ENCODE results near the gene OR7D4.
"Not testable (repeated sequence)": the region's sequence is repeated elsewhere in the genome, so short reads cannot be mapped to it uniquely, and the experiment has no call there.

Gene OR7D4

GRCh38 chr19:9219489-9219888, at the start of gene OR7D4:
OR7D4 (minus strand) TSS chr19:9219589; CDS start chr19:9214837, 4,752 bp downstream.
- no peak for DNase-seq (ENCODE audit: low read depth)

GRCh38 chr19:9251236-9251635, 31.8 kb upstream of the OR7D4 start:
- no peak for DNase-seq (ENCODE audit: low read depth)

DNA sequence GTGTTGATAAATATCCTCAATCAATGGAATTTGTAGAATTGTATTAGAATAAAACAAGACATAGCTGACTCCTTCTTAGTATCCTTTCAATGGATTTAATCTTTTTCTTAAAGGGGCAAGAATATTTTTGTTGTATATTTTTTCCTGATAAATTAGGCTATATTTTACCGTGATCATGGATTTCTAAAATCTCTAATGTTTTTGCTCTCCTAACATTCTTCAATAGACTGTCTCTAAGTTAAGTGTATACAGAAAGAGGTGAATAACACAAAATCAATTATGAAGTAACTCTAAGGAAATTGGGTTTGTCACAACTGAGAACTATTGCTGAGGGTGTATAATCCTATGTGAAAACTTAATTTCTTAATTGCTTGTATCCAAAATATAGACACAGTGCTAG, 31.2 kb upstream of the OR7D4 start, which contains the start of gene OR7E24:
TSS of gene OR7E24 (plus strand) at position 301 of the 400 bp plus-strand sequence. CDS start 114 bp downstream, outside the sequence.
- no peak for DNase-seq (ENCODE audit: low read depth)

GRCh38 chr19:9205501-9206113, 13.8 kb downstream of the OR7D4 start:
- DNase-seq (ENCODE audit: low read depth) = peak; percentile 38

DNA sequence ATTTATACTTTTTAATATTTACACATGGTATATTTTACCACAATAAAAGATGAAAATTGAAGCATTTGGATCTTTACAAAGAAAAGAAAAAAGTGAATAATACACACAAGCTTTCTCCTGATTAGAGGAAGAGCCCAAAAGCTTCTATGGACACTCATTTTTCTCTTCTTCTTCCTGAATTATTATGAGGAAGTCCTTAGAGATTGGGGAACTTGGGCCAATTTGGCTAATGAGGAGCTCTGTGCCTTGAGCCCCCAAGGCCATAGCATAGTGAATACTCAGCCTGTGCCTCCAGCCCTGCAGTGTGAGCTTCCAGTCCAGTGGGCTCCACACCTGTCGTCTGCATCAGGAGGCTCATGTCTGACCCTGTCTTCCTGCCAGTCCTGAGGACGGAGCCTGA, 21.3 kb downstream of the OR7D4 start:
- not testable (repeated sequence) for DNase-seq (ENCODE audit: low read depth)

DNA sequence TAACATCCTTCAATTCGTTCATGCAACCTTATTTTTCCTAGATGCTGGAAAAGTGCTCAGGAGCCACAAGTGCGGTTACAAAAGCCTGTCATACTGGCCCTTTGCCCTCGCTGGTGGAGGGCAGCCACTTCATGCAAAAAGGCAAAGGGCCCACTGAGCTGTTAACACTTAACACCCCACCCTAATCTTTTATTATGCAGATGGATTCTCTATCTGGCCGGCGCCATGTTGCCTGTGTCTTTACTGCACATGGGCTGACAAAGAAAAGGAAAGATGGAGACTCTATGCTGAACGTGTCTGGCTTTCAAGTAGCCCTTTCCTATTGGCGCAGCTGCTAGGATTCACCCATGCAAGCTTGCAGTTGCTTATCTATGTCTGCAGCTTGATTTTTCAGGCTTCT, 29.9 kb downstream of the OR7D4 start:
- no peak for DNase-seq (ENCODE audit: low read depth)

GRCh38 chr19:9187191-9187590, 32.2 kb downstream of the OR7D4 start:
- DNase-seq (ENCODE audit: low read depth) = no peak

DNA sequence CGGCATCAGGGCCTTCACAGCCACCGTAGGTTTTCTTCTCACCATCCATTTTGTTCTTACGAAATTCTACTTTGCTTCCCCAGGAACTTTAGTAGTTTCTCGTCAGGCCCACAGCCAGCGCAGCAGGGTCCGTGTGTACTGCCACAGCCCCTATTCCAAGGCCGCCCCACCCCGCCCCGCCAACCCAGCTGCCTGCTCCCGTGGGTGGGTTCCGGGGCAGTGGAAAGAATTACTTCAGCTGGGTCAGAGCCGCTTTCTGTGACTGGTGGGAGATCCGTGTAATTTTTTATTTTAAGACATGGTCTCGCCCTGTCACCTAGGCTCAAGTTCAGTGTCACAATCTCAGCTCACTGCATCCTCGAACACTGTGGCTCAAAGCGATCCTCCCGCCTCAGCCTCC, 36.4 kb downstream of the OR7D4 start:
- no peak for DNase-seq (ENCODE audit: low read depth)

DNA sequence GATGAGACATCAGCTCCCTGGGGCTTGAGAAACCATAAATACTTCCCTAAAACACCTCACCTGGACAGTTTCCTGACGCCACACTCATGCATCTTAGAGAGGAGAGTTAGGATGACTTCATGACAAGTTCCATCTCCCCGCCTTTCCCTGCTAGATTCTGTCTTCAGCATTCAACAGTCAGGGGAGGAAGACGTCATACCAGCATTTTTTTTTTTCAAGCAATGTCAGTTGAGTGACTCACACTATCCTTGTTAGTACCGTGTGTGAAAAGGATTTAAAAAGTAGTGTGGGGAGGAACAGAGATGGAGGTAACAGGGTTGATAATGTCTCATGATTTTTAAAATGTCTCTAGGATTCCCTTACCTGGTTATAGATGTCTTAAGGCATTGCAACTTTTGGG, 40.5 kb downstream of the OR7D4 start, which contains the start of gene OR7D2:
TSS of gene OR7D2 (plus strand) at position 79 of the 400 bp plus-strand sequence. CDS start 6,803 bp downstream, outside the sequence.
- no peak for DNase-seq (ENCODE audit: low read depth)

GRCh38 chr19:9175326-9175725, 44.1 kb downstream of the OR7D4 start:
- no peak for DNase-seq (ENCODE audit: low read depth)

GRCh38 chr19:9171393-9171991, 47.9 kb downstream of the OR7D4 start:
- DNase-seq (ENCODE audit: low read depth) = no peak

- DNase-seq (ENCODE audit: low read depth) = no peak
These were observed 52.5 kb downstream of the OR7D4 start for GRCh38 chr19:9166846-9167245.

- no peak for DNase-seq (ENCODE audit: low read depth)
These were observed 54.1 kb downstream of the OR7D4 start for GRCh38 chr19:9165261-9165660.

GRCh38 chr19:9161427-9161826, 58.0 kb downstream of the OR7D4 start:
- no peak for DNase-seq (ENCODE audit: low read depth)
